ENCODE data around the gene EEIG1. TPM values are rescaled to one million over a fixed set of nuclear protein-coding genes. Genes with fewer than 3 reads are reported as not detected.

Gene EEIG1
- total RNA-seq, 1 donor from 2014 or later = 27.3 TPM

- TF ChIP-seq, protein P1, sequence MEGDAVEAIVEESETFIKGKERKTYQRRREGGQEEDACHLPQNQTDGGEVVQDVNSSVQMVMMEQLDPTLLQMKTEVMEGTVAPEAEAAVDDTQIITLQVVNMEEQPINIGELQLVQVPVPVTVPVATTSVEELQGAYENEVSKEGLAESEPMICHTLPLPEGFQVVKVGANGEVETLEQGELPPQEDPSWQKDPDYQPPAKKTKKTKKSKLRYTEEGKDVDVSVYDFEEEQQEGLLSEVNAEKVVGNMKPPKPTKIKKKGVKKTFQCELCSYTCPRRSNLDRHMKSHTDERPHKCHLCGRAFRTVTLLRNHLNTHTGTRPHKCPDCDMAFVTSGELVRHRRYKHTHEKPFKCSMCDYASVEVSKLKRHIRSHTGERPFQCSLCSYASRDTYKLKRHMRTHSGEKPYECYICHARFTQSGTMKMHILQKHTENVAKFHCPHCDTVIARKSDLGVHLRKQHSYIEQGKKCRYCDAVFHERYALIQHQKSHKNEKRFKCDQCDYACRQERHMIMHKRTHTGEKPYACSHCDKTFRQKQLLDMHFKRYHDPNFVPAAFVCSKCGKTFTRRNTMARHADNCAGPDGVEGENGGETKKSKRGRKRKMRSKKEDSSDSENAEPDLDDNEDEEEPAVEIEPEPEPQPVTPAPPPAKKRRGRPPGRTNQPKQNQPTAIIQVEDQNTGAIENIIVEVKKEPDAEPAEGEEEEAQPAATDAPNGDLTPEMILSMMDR (IDR thresholded peaks at IDR 0.05; ENCODE audit: unreplicated experiment) = no peak
- peaks cover 3% of the 10 kb centered on the region for H3K4me1 Mint-ChIP-seq (ENCODE audit: unreplicated experiment)
- peaks cover 3% of the 10 kb centered on the region for H3K27me3 Mint-ChIP-seq (ENCODE audit: unreplicated experiment)
- H3K4me3 Mint-ChIP-seq (ENCODE audit: unreplicated experiment) = no peak overlapping the region
- peak overlapping the region; percentile 19 for H3K27ac Mint-ChIP-seq (ENCODE audit: unreplicated experiment)
- no peak for DNase-seq (ENCODE audit: low spot score)
- no peaks in the 10 kb centered on the region for H3K36me3 Mint-ChIP-seq (ENCODE audit: low read depth, unreplicated experiment)
- no peaks in the 10 kb centered on the region for H3K9me3 Mint-ChIP-seq (ENCODE audit: unreplicated experiment)
Measured at GRCh38 chr9:127950513-127951289, 30.1 kb downstream of the EEIG1 start.

DNA sequence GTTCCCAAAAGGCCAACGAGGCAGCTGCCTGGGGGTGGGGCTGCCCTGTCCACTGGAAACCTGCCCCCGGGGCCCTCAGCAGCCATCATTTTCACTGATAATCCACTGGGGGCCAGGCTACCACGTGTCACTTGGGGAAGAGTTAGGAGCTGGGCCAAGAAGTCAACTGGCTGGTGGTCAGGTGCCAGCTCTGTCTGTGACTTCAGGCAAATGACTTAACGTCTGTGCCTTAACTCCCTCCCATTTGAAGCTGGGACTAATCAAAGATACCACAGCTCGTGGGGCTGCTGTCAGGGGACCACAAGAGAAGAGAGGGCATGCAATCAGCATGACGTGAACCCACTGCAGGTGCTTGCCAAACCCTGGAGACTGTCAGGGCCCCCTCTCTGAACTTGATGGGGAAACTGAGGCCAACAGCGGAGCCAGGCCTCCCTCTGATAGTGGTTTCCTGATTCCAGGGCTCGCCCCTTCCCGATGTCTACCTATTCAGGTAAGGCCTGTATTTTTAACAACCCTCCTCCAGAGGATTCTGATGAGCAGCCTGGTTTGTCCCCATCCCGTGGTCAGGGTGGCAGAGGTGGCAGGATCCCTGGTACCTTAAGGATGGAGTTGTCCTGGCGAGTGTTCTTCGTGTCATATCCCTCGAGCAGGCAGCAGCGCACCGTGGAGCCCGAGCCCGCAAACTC, 30.8 kb downstream of the EEIG1 start:
- Mint-ChIP-seq H3K36me3 (ENCODE audit: low read depth, unreplicated experiment) (no peaks in the 10 kb centered on the region), H3K4me3 (ENCODE audit: unreplicated experiment) (no peak overlapping the region), H3K27me3 (ENCODE audit: unreplicated experiment) (peaks cover 3% of the 10 kb centered on the region), H3K27ac (ENCODE audit: unreplicated experiment) (peak overlapping the region; percentile 19), H3K9me3 (ENCODE audit: unreplicated experiment) (no peaks in the 10 kb centered on the region), H3K4me1 (ENCODE audit: unreplicated experiment) (no peaks in the 10 kb centered on the region)
- no peak for DNase-seq (ENCODE audit: low spot score)
- TF ChIP-seq, protein P1 (IDR thresholded peaks at IDR 0.05; ENCODE audit: unreplicated experiment) = no peak

- Mint-ChIP-seq H3K4me3 (ENCODE audit: unreplicated experiment) (no peak overlapping the region), H3K27me3 (ENCODE audit: unreplicated experiment) (peaks cover 6% of the 10 kb centered on the region), H3K27ac (ENCODE audit: unreplicated experiment) (no peak overlapping the region), H3K9me3 (ENCODE audit: unreplicated experiment) (no peaks in the 10 kb centered on the region), H3K4me1 (ENCODE audit: unreplicated experiment) (no peaks in the 10 kb centered on the region), H3K36me3 (ENCODE audit: low read depth, unreplicated experiment) (no peaks in the 10 kb centered on the region)
- TF ChIP-seq, protein P1 (IDR thresholded peaks at IDR 0.05; ENCODE audit: unreplicated experiment) = no peak
- DNase-seq (ENCODE audit: low spot score) = no peak
Measured at GRCh38 chr9:127947841-127948710, 32.7 kb downstream of the EEIG1 start.

GRCh38 chr9:127946728-127947127, 34.1 kb downstream of the EEIG1 start:
- DNase-seq (ENCODE audit: low spot score) = no peak
- H3K4me1 Mint-ChIP-seq (ENCODE audit: unreplicated experiment) = peaks cover 3% of the 10 kb centered on the region
- H3K27me3 Mint-ChIP-seq (ENCODE audit: unreplicated experiment) = peaks cover 10% of the 10 kb centered on the region
- H3K36me3 Mint-ChIP-seq (ENCODE audit: low read depth, unreplicated experiment) = no peaks in the 10 kb centered on the region
- TF ChIP-seq, protein P1 (IDR thresholded peaks at IDR 0.05; ENCODE audit: unreplicated experiment) = no peak
- H3K27ac Mint-ChIP-seq (ENCODE audit: unreplicated experiment) = peak overlapping the region; percentile 42
- H3K9me3 Mint-ChIP-seq (ENCODE audit: unreplicated experiment) = no peaks in the 10 kb centered on the region
- H3K4me3 Mint-ChIP-seq (ENCODE audit: unreplicated experiment) = no peak overlapping the region
